ENCODE data around the gene POP5. TPM values are rescaled to one million over a fixed set of nuclear protein-coding genes. Genes with fewer than 3 reads are reported as not detected.

Gene POP5
- total RNA-seq, 1 experiment from 2014 or later, result 64.0 TPM

DNA sequence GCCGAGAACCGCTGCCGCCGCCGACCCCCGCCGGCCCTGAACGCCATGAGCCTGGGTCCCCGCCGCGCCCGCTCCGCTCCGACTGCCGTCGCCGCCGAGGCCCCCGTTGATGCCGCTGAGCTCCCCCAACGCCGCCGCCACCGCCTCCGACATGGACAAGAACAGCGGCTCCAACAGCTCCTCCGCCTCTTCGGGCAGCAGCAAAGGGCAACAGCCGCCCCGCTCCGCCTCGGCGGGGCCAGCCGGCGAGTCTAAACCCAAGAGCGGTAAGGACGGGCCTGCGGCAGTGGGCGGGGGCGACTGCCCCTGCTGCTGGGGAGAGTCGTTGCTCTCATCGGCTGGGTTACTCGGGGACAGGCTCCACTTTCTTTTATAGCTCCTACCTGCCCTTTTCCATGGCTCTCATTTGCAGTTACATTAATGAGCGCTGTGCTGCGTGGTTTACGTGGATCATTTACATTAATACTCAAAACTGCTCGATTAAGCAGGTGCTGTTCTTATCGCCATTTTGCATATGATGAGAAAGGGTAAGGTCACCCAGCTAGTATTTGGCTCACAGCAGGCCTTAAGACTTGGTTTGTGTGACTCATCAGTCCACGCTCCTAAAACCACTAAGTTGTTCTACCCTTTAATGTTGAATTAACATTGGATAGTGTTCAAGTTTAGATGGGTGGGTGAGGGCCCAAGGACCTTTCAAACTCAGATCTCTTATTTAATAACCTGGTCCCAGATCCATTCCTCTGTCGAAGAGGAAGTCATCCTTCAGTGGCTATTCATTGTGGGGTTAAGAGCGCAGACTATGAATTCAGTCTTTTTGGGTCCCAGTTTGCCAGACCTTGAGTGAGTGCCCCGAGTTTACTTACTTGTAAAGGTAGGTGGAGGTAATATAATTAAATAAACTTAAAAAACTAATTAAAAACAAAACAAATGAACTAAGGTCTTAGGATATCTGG is 46.2 kb downstream of the POP5 start:
- Histone ChIP-seq H3K4me2 (ENCODE audit: insufficient read depth, insufficient read length, low read length) (peak overlapping the region; percentile 79), H4K8ac (replicated peaks; ENCODE audit: insufficient read length, low read depth, low read length) (no peak overlapping the region), H3K9me3 (ENCODE audit: control insufficient read depth, low read depth, low read length) (no peaks in the 10 kb centered on the region), H3K14ac (ENCODE audit: insufficient read depth, low read length) (peak overlapping the region; percentile 70), H3K56ac (ENCODE audit: insufficient read length, low read depth, low read length) (no peak overlapping the region), H2BK12ac (ENCODE audit: insufficient read length, low read depth, low read length) (no peak overlapping the region), H3T11ph (ENCODE audit: low read length) (no peak overlapping the region), H2AFZ (ENCODE audit: low read length) (no peak overlapping the region), H3K79me2 (ENCODE audit: insufficient read depth, low read length) (peaks cover 38% of the 10 kb centered on the region; the same call in 1 of the 2 replicates), H3K23me2 (ENCODE audit: insufficient read length, low read depth, low read length, poor library complexity, severe bottlenecking) (peaks cover 6% of the 10 kb centered on the region), H4K5ac (ENCODE audit: insufficient read length, low read depth, low read length) (no peak overlapping the region), H3K27ac (ENCODE audit: insufficient read length, low read depth, low read length) (no peak overlapping the region), H2BK5ac (ENCODE audit: insufficient read length, low read length) (no peak overlapping the region), H3K27me3 (ENCODE audit: insufficient read depth, low read length) (no peaks in the 10 kb centered on the region), H2AK5ac (ENCODE audit: insufficient read length, low read length) (no peak overlapping the region), H2BK15ac (ENCODE audit: low read depth, low read length) (no peak overlapping the region), H4K20me1 (ENCODE audit: control insufficient read depth, insufficient read depth, insufficient read length) (peaks cover 2% of the 10 kb centered on the region), H3K4me1 (ENCODE audit: insufficient read depth, low read length) (no peaks in the 10 kb centered on the region), H3K23ac (ENCODE audit: insufficient read length, low read depth, low read length) (no peak overlapping the region), H2BK120ac (ENCODE audit: low read depth, low read length, poor library complexity, severe bottlenecking) (no peak overlapping the region), H3K9ac (ENCODE audit: extremely low read depth, insufficient read length, low read length) (peak overlapping the region; percentile 53), H3K79me1 (ENCODE audit: insufficient read depth, low read depth, low read length, poor library complexity, severe bottlenecking) (no peaks in the 10 kb centered on the region), H3K18ac (ENCODE audit: insufficient read length, low read depth, low read length) (peak overlapping the region; percentile 27), H3K4ac (ENCODE audit: low read depth, low read length) (no peak overlapping the region), H4K91ac (ENCODE audit: insufficient read length, low read depth, low read length) (no peak overlapping the region), H2BK20ac (ENCODE audit: low read depth, low read length, poor library complexity, severe bottlenecking) (no peak overlapping the region)
- TF ChIP-seq, protein P1, sequence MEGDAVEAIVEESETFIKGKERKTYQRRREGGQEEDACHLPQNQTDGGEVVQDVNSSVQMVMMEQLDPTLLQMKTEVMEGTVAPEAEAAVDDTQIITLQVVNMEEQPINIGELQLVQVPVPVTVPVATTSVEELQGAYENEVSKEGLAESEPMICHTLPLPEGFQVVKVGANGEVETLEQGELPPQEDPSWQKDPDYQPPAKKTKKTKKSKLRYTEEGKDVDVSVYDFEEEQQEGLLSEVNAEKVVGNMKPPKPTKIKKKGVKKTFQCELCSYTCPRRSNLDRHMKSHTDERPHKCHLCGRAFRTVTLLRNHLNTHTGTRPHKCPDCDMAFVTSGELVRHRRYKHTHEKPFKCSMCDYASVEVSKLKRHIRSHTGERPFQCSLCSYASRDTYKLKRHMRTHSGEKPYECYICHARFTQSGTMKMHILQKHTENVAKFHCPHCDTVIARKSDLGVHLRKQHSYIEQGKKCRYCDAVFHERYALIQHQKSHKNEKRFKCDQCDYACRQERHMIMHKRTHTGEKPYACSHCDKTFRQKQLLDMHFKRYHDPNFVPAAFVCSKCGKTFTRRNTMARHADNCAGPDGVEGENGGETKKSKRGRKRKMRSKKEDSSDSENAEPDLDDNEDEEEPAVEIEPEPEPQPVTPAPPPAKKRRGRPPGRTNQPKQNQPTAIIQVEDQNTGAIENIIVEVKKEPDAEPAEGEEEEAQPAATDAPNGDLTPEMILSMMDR (conservative IDR thresholded peaks at IDR 0.05), result peak; percentile 20; the same call in 1 of the 3 replicates
- Mint-ChIP-seq H3K36me3 (ENCODE audit: insufficient read depth in 1 of 3, low read depth in 3 of 3) (peaks cover 9 to 21% (median 18%) of the 10 kb centered on the region in 3 experiments; a peak in 6 of 7 replicates), H3K9me3 (no peaks in the 10 kb centered on the region), H3K27ac (peak overlapping the region; percentile 40 to 95 (median 91); a peak in 5 of 7 replicates), H3K4me3 (peak overlapping the region; percentile 94 to 95), H3K4me1 (peaks cover 20 to 35% of the 10 kb centered on the region in 2 experiments), H3K27me3 (ENCODE audit: low read depth) (no peaks in the 10 kb centered on the region)
- peak; percentile 58 for DNase-seq
- no CpG with 5 or more reads among the region's 52 CpGs for WGBS (ENCODE audit: extremely low coverage, insufficient read length, low lambda C conversion rate)

All from H9 (cell line).